K562 (cell line): Measurements from ENCODE around the gene TAF8. TPM values are rescaled to one million over a fixed set of nuclear protein-coding genes. Genes with fewer than 3 reads are reported as not detected.
A peak's percentile ranks its signal among the peaks of the same experiment; 100 is the strongest.

Experiments used
- ATAC-seq: fragments of 200-7000 bp; cut with Tn5 transposase; 3 replicates; pipeline ENCODE4 v1.9.1; 2020; ENCODE audit warnings: moderate library complexity
- BruUV-seq: library from RNA; stranded (reverse); fragments of 400-500 nt; replicated peaks from 2 replicates; lab custom pipeline; 2021; lab: Mats Ljungman, UMichigan
- CTCF ChIA-PET: fragments of 300-600 bp; formaldehyde crosslinking; extraction: SDS; loops from one replicate; lab custom pipeline; 2021; ENCODE audit warnings: low intra/inter-chr PET ratio; lab: Yijun Ruan, JAX
- POLR2A ChIA-PET: fragments of 300-600, 350-650 bp; sonication (Branson Sonifier 250); formaldehyde crosslinking; extraction: SDS; loops from one replicate; lab custom pipeline; 2021; ENCODE audit warnings: antibody characterized with exemption, inconsistent platforms; lab: Yijun Ruan, JAX
- DNase-seq, 4 experiments: peaks; one replicate each; pipeline versions ENCODE4 v3.0.0 to v3.0.0-alpha.2; 2011 to 2018; ENCODE audit warnings: low spot score in 3 of 4, mixed read lengths in 3 of 4; ENCODE audit errors: extremely low read depth in 1 of 4
- FAIRE-seq: peaks from 2 replicates; lab custom pipeline; 2011; peaks lifted over from hg19 to GRCh38; lab: Jason Lieb, UNC
- H2AFZ ChIP-seq: 2 replicates; pipeline ENCODE4 v1.6.0; 2011; ENCODE audit warnings: low read depth, low read length, control low read depth, inconsistent platforms
- H3K27ac ChIP-seq: fragments of 200-600 bp; 3 replicates; pipeline ENCODE4 v1.8.0; 2011; ENCODE audit warnings: low read depth, mild to moderate bottlenecking, control low read depth, inconsistent platforms, low read length, moderate library complexity, mixed read lengths; ENCODE audit errors: extremely low read depth
- H3K27me3 ChIP-seq, 2 experiments: fragments of 300-600 bp in 1 of 2; 2 replicates in 1 of 2; 3 replicates in 1 of 2; pipeline versions ENCODE4 v1.6.0 to v1.8.0; 2011; ENCODE audit warnings: inconsistent platforms in 2 of 2, low read length in 2 of 2, mild to moderate bottlenecking in 1 of 2, mixed read lengths in 1 of 2, moderate library complexity in 1 of 2; ENCODE audit not compliant: control insufficient read depth in 2 of 2, insufficient read depth in 2 of 2
- H3K36me3 ChIP-seq: fragments of 300-600 bp; 3 replicates; pipeline ENCODE4 v1.8.0; 2011; ENCODE audit warnings: mild to moderate bottlenecking, low read length, inconsistent platforms; ENCODE audit not compliant: control insufficient read depth, insufficient read depth
- H3K4me1 ChIP-seq, 2 experiments: fragments of 200-600 bp in 1 of 2; replicated peaks in 1 of 2; 2 replicates in 1 of 2; 3 replicates in 1 of 2; pipeline versions ENCODE4 v1.5.1 to v1.8.0; 2011; ENCODE audit warnings: inconsistent platforms in 2 of 2, low read length in 2 of 2, mild to moderate bottlenecking in 1 of 2, mixed read lengths in 1 of 2, moderate library complexity in 1 of 2; ENCODE audit not compliant: control insufficient read depth in 2 of 2, insufficient read depth in 2 of 2
- H3K4me2 ChIP-seq: 2 replicates; pipeline ENCODE4 v1.6.1; 2011; ENCODE audit warnings: low read length, control low read depth, inconsistent platforms, mixed read lengths; ENCODE audit not compliant: insufficient read depth
- H3K4me3 ChIP-seq: fragments of 200-600 bp; sonication (generic), shearing (Covaris generic); 2 replicates; pipeline ENCODE4 v1.5.1; 2016; ENCODE audit warnings: control low read depth, inconsistent platforms
- H3K79me2 ChIP-seq: fragments of 200-600 bp; 3 replicates; pipeline ENCODE4 v1.8.0; 2011; ENCODE audit warnings: low read length, inconsistent platforms; ENCODE audit not compliant: control insufficient read depth, insufficient read depth
- H3K9ac ChIP-seq, 2 experiments: 2 replicates each; pipeline versions ENCODE4 v1.6.0 to v1.6.1; 2011; ENCODE audit warnings: low read depth in 2 of 2, low read length in 2 of 2, control low read depth in 1 of 2, inconsistent platforms in 1 of 2, mild to moderate bottlenecking in 1 of 2, mixed read lengths in 1 of 2; ENCODE audit not compliant: insufficient read depth in 1 of 2
- H3K9me1 ChIP-seq: one replicate; pipeline ENCODE4 v1.6.0; 2011; ENCODE audit warnings: inconsistent platforms, mild to moderate bottlenecking, low read length, moderate library complexity; ENCODE audit not compliant: control insufficient read depth, insufficient read depth
- H3K9me3 ChIP-seq: replicated peaks from 2 replicates; pipeline ENCODE4 v1.5.1; 2011; ENCODE audit warnings: low read depth, low read length, inconsistent platforms; ENCODE audit not compliant: control insufficient read depth, insufficient read depth
- H4K20me1 ChIP-seq: replicated peaks from 2 replicates; pipeline ENCODE4 v1.6.1; 2011; ENCODE audit warnings: low read length, inconsistent platforms, mixed read lengths; ENCODE audit not compliant: control insufficient read depth, insufficient read depth
- MAFG ChIP-seq: fragments of 450-650 bp; conservative IDR thresholded peaks from 2 replicates; pipeline ENCODE4 v1.6.1; 2016; ENCODE audit warnings: missing genetic modification characterization, missing compliant biosample characterization
- PURB ChIP-seq: sonication (generic); formaldehyde crosslinking; IDR thresholded peaks from 2 replicates; pipeline ENCODE4 v1.9.0; 2021; ENCODE audit warnings: low read depth, mild to moderate bottlenecking, missing genetic modification reagents
- ZNF24 ChIP-seq: fragments of 450-650 bp; IDR thresholded peaks from 2 replicates; pipeline ENCODE4 v1.6.1; 2016
- ZNF592 ChIP-seq: fragments of 450-650 bp; IDR thresholded peaks from 2 replicates; pipeline ENCODE4 v1.6.1; 2017; ENCODE audit warnings: antibody characterized with exemption, mild to moderate bottlenecking
- WGBS: fragments of 100-300 bp; shearing (Covaris generic); methylation state at CpG from one replicate; pipeline ENCODE4 v1.1.6; 2016; ENCODE audit warnings: low coverage, mixed read lengths; ENCODE audit not compliant: insufficient coverage; ENCODE audit errors: missing lambda C conversion rate; 5-methylcytosine and 5-hydroxymethylcytosine counted together
- in situ Hi-C: fragments of 300-500 bp; cut with MboI; formaldehyde crosslinking; loops from 4 replicates; pipeline ENCODE4 v1.15.0; 2018; ENCODE audit warnings: inconsistent platforms, mixed read lengths
- intact Hi-C: fragments of 100-400 bp; cut with micrococcal nuclease; formaldehyde crosslinking; loops from 2 replicates; pipeline ENCODE4 v1.14.2; 2022
- polyA plus RNA-seq, 8 experiments: library from polyadenylated mRNA; depleted of rRNA in 4 of 8; stranded (reverse) in 5 of 8; unstranded in 3 of 8; fragments of >200 nt; fragmentation: Nextera tagmentation in 2 of 8; fragmentation: Illumina TruSeq in 1 of 8; extraction: Ambion mirVana in 2 of 8; extraction: Trizol in 1 of 8; gene quantifications; 2 replicates each; pipeline versions ENCODE4 v1.2.1 to v1.2.3, GENCODE V29; 2011 to 2014; ENCODE audit warnings: inconsistent platforms in 1 of 8, missing spikeins in 1 of 8
- total RNA-seq, 7 experiments: library from RNA; depleted of rRNA in 6 of 7; stranded (reverse); fragments of >200 nt in 6 of 7; fragmentation: Illumina TruSeq in 2 of 7; extraction: Trizol in 2 of 7; gene quantifications; 2 replicates each; pipeline versions ENCODE4 v1.2.1 to v1.2.3, GENCODE V29; 2011 to 2021; ENCODE audit warnings: low replicate concordance in 1 of 7
- TF ChIP-seq, protein P1 (sequence below): sonication (generic); formaldehyde crosslinking; IDR thresholded peaks from 2 replicates; pipeline ENCODE4 v1.9.0; 2022; ENCODE audit warnings: mild to moderate bottlenecking, missing genetic modification reagents

Gene TAF8
- total and polyA plus RNA-seq, 9 of the 15 experiments (the other 6 are each of a cell fraction or from before 2014, with no cell fraction given), result 29.4 to 84.0 (median 52.6) TPM

DNA sequence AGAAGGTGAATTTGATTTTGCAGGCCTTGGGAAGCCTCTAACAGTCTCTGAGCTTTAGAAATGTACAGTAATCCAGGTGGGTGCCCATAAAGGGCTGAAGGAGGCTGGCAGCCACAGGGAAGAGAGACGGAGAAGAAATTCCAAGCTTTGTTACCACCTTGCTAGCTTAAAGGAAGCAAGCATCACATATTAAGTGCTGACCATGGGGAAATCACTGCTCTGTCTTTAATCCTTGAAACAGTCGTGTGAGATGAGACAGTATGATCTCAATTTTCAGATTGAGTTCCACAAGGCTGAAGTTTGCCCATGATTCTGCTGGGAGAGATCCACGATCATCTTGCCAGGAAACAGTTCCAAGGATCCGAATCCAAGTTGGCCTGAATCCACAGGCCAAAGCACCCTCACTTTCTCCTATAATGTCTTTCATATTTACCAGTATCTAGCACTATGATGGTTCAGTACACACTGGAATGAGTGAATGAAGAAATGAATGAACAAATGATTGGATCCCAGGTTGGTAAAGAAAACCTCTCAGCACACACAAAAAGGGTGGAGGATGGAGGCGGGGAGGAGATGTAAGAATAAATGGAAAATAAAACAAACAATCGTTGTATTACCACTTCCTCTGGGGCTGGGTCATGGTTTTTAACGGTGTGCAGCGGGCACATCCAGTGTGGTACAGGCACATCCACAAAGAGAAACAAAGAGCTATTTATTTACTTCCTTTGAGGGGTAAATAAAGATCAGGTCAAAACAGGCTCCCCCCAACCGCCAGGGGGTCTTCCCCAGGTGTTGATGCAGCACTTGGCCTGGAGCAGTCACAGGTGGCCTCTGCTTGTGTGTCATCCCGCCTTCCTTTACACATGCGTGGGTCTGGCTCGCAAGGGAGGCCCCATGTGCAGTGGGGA lies 28.2 kb upstream of the TAF8 start:
- intact Hi-C loops, result no loop called here

GRCh38 chr6:42022755-42023384 lies 27.5 kb upstream of the TAF8 start:
- Histone ChIP-seq H3K9ac (peak overlapping the region in 1 of 2 experiments; percentile 61; a peak in 2 of 4 replicates), H2AFZ (no peak overlapping the region), H3K9me1 (no peaks in the 10 kb centered on the region), H3K4me3 (no peak overlapping the region), H3K9me3 (no peaks in the 10 kb centered on the region), H3K4me1 (peaks cover 32 to 50% of the 10 kb centered on the region in 2 experiments), H3K27ac (no peak overlapping the region; the same call in 2 of the 3 replicates), H3K4me2 (no peak overlapping the region), H4K20me1 (no peaks in the 10 kb centered on the region), H3K27me3 (no peaks in the 10 kb centered on the region), H3K79me2 (peaks cover 5% of the 10 kb centered on the region; the same call in 2 of the 3 replicates), H3K36me3 (no peaks in the 10 kb centered on the region; the same call in 2 of the 3 replicates)
- intact Hi-C loops, result no loop called here
- in situ Hi-C loops, result no loop called here
- no TSS peak for BruUV-seq
- POLR2A ChIA-PET, result interaction anchor here (0.7 kb wide), 1 partner anchor 44 kb away, joined by 3 read pairs; no protein-coding TSS in a partner anchor
- CTCF ChIA-PET, result no interaction called here
- ATAC-seq (0 out of 3 replicates have a peak, but pooled peaks have one; percentile 15), DNase-seq (peak in 2 of 4 experiments; percentile 16 to 18), FAIRE-seq (no peak)
- 84% methylated on average over 14 of the region's 14 CpGs for WGBS
- TF ChIP-seq ZNF592, result 0 out of 2 replicates have a peak, but pooled peaks have one; percentile 26
- TF ChIP-seq, protein P1, sequence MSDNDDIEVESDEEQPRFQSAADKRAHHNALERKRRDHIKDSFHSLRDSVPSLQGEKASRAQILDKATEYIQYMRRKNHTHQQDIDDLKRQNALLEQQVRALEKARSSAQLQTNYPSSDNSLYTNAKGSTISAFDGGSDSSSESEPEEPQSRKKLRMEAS (CRISPR knock-in tag), result 0 out of 2 replicates have a peak, but pooled peaks have one; percentile 11

More for the DNA sequence above, 28.2 kb upstream of the TAF8 start:
- Histone ChIP-seq H3K79me2 (peaks cover 2% of the 10 kb centered on the region; the same call in 2 of the 3 replicates), H3K4me3 (no peak overlapping the region), H3K9me1 (no peaks in the 10 kb centered on the region), H4K20me1 (no peaks in the 10 kb centered on the region), H3K9me3 (no peaks in the 10 kb centered on the region), H2AFZ (no peak overlapping the region), H3K9ac (peak overlapping the region in 1 of 2 experiments; percentile 61; a peak in 2 of 4 replicates), H3K27me3 (no peaks in the 10 kb centered on the region), H3K27ac (no peak overlapping the region), H3K36me3 (no peaks in the 10 kb centered on the region; the same call in 2 of the 3 replicates), H3K4me1 (peaks cover 32 to 49% of the 10 kb centered on the region in 2 experiments), H3K4me2 (no peak overlapping the region)
- POLR2A ChIA-PET, result interaction anchor here (0.7 kb wide), 1 partner anchor 45 kb away, joined by 3 read pairs; no protein-coding TSS in a partner anchor
- FAIRE-seq (no peak), ATAC-seq (no peak), DNase-seq (peak in 1 of 4 experiments; percentile 1)
- WGBS, result 84% methylated on average over 12 of the region's 12 CpGs
- CTCF ChIA-PET, result no interaction called here
- in situ Hi-C loops, result no loop called here
- BruUV-seq, result no TSS peak
- TF ChIP-seq MAFG (0 out of 2 replicates have a peak, but pooled peaks have one; percentile 5), PURB (CRISPR knock-in tag) (no peak), ZNF24 (peak; percentile 92)
